K562 (cell line): ENCODE data around the gene IP6K3. TPM values are rescaled to one million over a fixed set of nuclear protein-coding genes. Genes with fewer than 3 reads are reported as not detected.

ENCODE experiments used
- ATAC-seq: fragments of 200-7000 bp; cut with Tn5 transposase; 3 replicates; pipeline ENCODE4 v1.9.1; 2020; ENCODE audit warnings: moderate library complexity
- BruUV-seq: library from RNA; stranded (reverse); fragments of 400-500 nt; replicated peaks from 2 replicates; lab custom pipeline; 2021; lab: Mats Ljungman, UMichigan
- CTCF ChIA-PET: fragments of 300-600 bp; formaldehyde crosslinking; extraction: SDS; loops from one replicate; lab custom pipeline; 2021; ENCODE audit warnings: low intra/inter-chr PET ratio; lab: Yijun Ruan, JAX
- POLR2A ChIA-PET: fragments of 300-600, 350-650 bp; sonication (Branson Sonifier 250); formaldehyde crosslinking; extraction: SDS; loops from one replicate; lab custom pipeline; 2021; ENCODE audit warnings: antibody characterized with exemption, inconsistent platforms; lab: Yijun Ruan, JAX
- DNase-seq, 4 experiments: peaks; one replicate each; pipeline versions ENCODE4 v3.0.0 to v3.0.0-alpha.2; 2011 to 2018; ENCODE audit warnings: low spot score in 3 of 4, mixed read lengths in 3 of 4; ENCODE audit errors: extremely low read depth in 1 of 4
- FAIRE-seq: peaks from 2 replicates; lab custom pipeline; 2011; peaks lifted over from hg19 to GRCh38; lab: Jason Lieb, UNC
- H2AFZ ChIP-seq: 2 replicates; pipeline ENCODE4 v1.6.0; 2011; ENCODE audit warnings: low read depth, low read length, control low read depth, inconsistent platforms
- H3K27ac ChIP-seq: fragments of 200-600 bp; 3 replicates; pipeline ENCODE4 v1.8.0; 2011; ENCODE audit warnings: low read depth, mild to moderate bottlenecking, control low read depth, inconsistent platforms, low read length, moderate library complexity, mixed read lengths; ENCODE audit errors: extremely low read depth
- H3K27me3 ChIP-seq, 2 experiments: fragments of 300-600 bp in 1 of 2; 2 replicates in 1 of 2; 3 replicates in 1 of 2; pipeline versions ENCODE4 v1.6.0 to v1.8.0; 2011; ENCODE audit warnings: inconsistent platforms in 2 of 2, low read length in 2 of 2, mild to moderate bottlenecking in 1 of 2, mixed read lengths in 1 of 2, moderate library complexity in 1 of 2; ENCODE audit not compliant: control insufficient read depth in 2 of 2, insufficient read depth in 2 of 2
- H3K36me3 ChIP-seq: fragments of 300-600 bp; 3 replicates; pipeline ENCODE4 v1.8.0; 2011; ENCODE audit warnings: mild to moderate bottlenecking, low read length, inconsistent platforms; ENCODE audit not compliant: control insufficient read depth, insufficient read depth
- H3K4me1 ChIP-seq, 2 experiments: fragments of 200-600 bp in 1 of 2; replicated peaks in 1 of 2; 2 replicates in 1 of 2; 3 replicates in 1 of 2; pipeline versions ENCODE4 v1.5.1 to v1.8.0; 2011; ENCODE audit warnings: inconsistent platforms in 2 of 2, low read length in 2 of 2, mild to moderate bottlenecking in 1 of 2, mixed read lengths in 1 of 2, moderate library complexity in 1 of 2; ENCODE audit not compliant: control insufficient read depth in 2 of 2, insufficient read depth in 2 of 2
- H3K4me2 ChIP-seq: 2 replicates; pipeline ENCODE4 v1.6.1; 2011; ENCODE audit warnings: low read length, control low read depth, inconsistent platforms, mixed read lengths; ENCODE audit not compliant: insufficient read depth
- H3K4me3 ChIP-seq: fragments of 200-600 bp; sonication (generic), shearing (Covaris generic); 2 replicates; pipeline ENCODE4 v1.5.1; 2016; ENCODE audit warnings: control low read depth, inconsistent platforms
- H3K79me2 ChIP-seq: fragments of 200-600 bp; 3 replicates; pipeline ENCODE4 v1.8.0; 2011; ENCODE audit warnings: low read length, inconsistent platforms; ENCODE audit not compliant: control insufficient read depth, insufficient read depth
- H3K9ac ChIP-seq, 2 experiments: 2 replicates each; pipeline versions ENCODE4 v1.6.0 to v1.6.1; 2011; ENCODE audit warnings: low read depth in 2 of 2, low read length in 2 of 2, control low read depth in 1 of 2, inconsistent platforms in 1 of 2, mild to moderate bottlenecking in 1 of 2, mixed read lengths in 1 of 2; ENCODE audit not compliant: insufficient read depth in 1 of 2
- H3K9me1 ChIP-seq: one replicate; pipeline ENCODE4 v1.6.0; 2011; ENCODE audit warnings: inconsistent platforms, mild to moderate bottlenecking, low read length, moderate library complexity; ENCODE audit not compliant: control insufficient read depth, insufficient read depth
- H3K9me3 ChIP-seq: replicated peaks from 2 replicates; pipeline ENCODE4 v1.5.1; 2011; ENCODE audit warnings: low read depth, low read length, inconsistent platforms; ENCODE audit not compliant: control insufficient read depth, insufficient read depth
- H4K20me1 ChIP-seq: replicated peaks from 2 replicates; pipeline ENCODE4 v1.6.1; 2011; ENCODE audit warnings: low read length, inconsistent platforms, mixed read lengths; ENCODE audit not compliant: control insufficient read depth, insufficient read depth
- BCL6 ChIP-seq: fragments of 250-450 bp; sonication (Bioruptor Pico); IDR thresholded peaks from 2 replicates; pipeline ENCODE4 v1.4.0; 2020
- DDX20 ChIP-seq: fragments of 450-650 bp; IDR thresholded peaks from 2 replicates; pipeline ENCODE4 v1.6.1; 2016; ENCODE audit warnings: missing genetic modification characterization, low read depth, mild to moderate bottlenecking, missing compliant biosample characterization, moderate library complexity
- NELFE ChIP-seq: IDR thresholded peaks from 2 replicates; pipeline ENCODE4 v1.6.1; 2011; ENCODE audit warnings: mild to moderate bottlenecking; ENCODE audit not compliant: insufficient read depth, insufficient read length
- PCBP2 ChIP-seq: fragments of 200-400 bp; formaldehyde crosslinking; IDR thresholded peaks from 2 replicates; pipeline ENCODE4 v1.6.1; 2018; ENCODE audit warnings: low read length, low read depth, mild to moderate bottlenecking, moderate library complexity; ENCODE audit not compliant: poor library complexity, severe bottlenecking
- WGBS: fragments of 100-300 bp; shearing (Covaris generic); methylation state at CpG from one replicate; pipeline ENCODE4 v1.1.6; 2016; ENCODE audit warnings: low coverage, mixed read lengths; ENCODE audit not compliant: insufficient coverage; ENCODE audit errors: missing lambda C conversion rate; 5-methylcytosine and 5-hydroxymethylcytosine counted together
- in situ Hi-C: fragments of 300-500 bp; cut with MboI; formaldehyde crosslinking; loops from 4 replicates; pipeline ENCODE4 v1.15.0; 2018; ENCODE audit warnings: inconsistent platforms, mixed read lengths
- intact Hi-C: fragments of 100-400 bp; cut with micrococcal nuclease; formaldehyde crosslinking; loops from 2 replicates; pipeline ENCODE4 v1.14.2; 2022
- polyA plus RNA-seq, 8 experiments: library from polyadenylated mRNA; depleted of rRNA in 4 of 8; stranded (reverse) in 5 of 8; unstranded in 3 of 8; fragments of >200 nt; fragmentation: Nextera tagmentation in 2 of 8; fragmentation: Illumina TruSeq in 1 of 8; extraction: Ambion mirVana in 2 of 8; extraction: Trizol in 1 of 8; gene quantifications; 2 replicates each; pipeline versions ENCODE4 v1.2.1 to v1.2.3, GENCODE V29; 2011 to 2014; ENCODE audit warnings: inconsistent platforms in 1 of 8, missing spikeins in 1 of 8
- total RNA-seq, 7 experiments: library from RNA; depleted of rRNA in 6 of 7; stranded (reverse); fragments of >200 nt in 6 of 7; fragmentation: Illumina TruSeq in 2 of 7; extraction: Trizol in 2 of 7; gene quantifications; 2 replicates each; pipeline versions ENCODE4 v1.2.1 to v1.2.3, GENCODE V29; 2011 to 2021; ENCODE audit warnings: low replicate concordance in 1 of 7
- TF ChIP-seq, protein P1 (sequence below), 3 experiments: IDR thresholded peaks in 2 of 3; conservative IDR thresholded peaks in 1 of 3; 2 replicates each; pipeline ENCODE4 v1.5.1; 2011 to 2012; ENCODE audit warnings: low read length in 3 of 3, mild to moderate bottlenecking in 3 of 3, control low read depth in 2 of 3, improper control_type of control experiment in 1 of 3, inconsistent platforms in 1 of 3, low read depth in 1 of 3, mixed read lengths in 1 of 3, moderate library complexity in 1 of 3; ENCODE audit not compliant: insufficient read depth in 2 of 3

Gene IP6K3
- total and polyA plus RNA-seq, 9 of the 15 experiments (the other 6 are each of a cell fraction or from before 2014, with no cell fraction given): not detected

DNA sequence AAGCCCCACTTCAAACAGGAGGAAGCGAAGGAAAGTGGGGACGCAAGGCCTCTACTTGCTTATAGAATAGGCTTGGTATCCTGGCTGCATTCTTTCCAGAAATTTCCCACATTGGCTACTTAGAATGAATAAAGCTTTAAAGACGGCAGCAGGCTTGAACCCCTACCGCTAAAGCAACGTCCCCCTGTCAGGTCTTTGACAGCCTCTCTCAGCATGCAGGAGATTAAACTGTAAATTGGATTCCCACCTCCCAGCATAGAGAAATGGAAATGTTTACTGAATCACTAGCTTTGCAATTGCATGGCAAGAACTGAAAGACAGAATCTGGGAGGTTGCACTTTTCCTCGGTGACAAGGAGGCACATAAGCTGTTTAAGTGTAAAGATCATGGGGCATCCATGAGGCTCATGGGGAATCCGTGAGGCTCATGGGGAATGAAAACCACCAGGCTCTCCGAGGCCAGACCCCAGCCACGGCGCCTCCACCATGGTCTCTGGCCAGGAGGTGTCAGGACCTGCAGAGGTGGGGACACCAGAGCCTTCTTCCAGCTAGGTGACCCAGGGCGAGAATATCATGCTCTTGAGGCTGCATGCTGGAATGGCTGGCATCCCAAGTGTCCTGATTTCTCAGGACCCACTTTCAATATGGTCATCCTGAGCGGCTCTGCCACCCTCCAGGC lies 31.9 kb upstream of the IP6K3 start:
- CTCF ChIA-PET: interaction anchor here (0.6 kb wide), 1 partner anchor 274 kb away, joined by 4 read pairs; no protein-coding TSS in a partner anchor
- in situ Hi-C loops: no loop called here

More for the DNA sequence above, 31.9 kb upstream of the IP6K3 start:
- no peaks in the 10 kb centered on the region for H3K27me3 ChIP-seq
- TF ChIP-seq NELFE (no peak), BCL6 (no peak), PCBP2 (no peak), DDX20 (tag) (no peak)
- TF ChIP-seq, protein P1, sequence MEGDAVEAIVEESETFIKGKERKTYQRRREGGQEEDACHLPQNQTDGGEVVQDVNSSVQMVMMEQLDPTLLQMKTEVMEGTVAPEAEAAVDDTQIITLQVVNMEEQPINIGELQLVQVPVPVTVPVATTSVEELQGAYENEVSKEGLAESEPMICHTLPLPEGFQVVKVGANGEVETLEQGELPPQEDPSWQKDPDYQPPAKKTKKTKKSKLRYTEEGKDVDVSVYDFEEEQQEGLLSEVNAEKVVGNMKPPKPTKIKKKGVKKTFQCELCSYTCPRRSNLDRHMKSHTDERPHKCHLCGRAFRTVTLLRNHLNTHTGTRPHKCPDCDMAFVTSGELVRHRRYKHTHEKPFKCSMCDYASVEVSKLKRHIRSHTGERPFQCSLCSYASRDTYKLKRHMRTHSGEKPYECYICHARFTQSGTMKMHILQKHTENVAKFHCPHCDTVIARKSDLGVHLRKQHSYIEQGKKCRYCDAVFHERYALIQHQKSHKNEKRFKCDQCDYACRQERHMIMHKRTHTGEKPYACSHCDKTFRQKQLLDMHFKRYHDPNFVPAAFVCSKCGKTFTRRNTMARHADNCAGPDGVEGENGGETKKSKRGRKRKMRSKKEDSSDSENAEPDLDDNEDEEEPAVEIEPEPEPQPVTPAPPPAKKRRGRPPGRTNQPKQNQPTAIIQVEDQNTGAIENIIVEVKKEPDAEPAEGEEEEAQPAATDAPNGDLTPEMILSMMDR (IDR thresholded peaks at IDR 0.05 in 2 of 3, conservative IDR thresholded peaks at IDR 0.05 in 1 of 3; ENCODE audit: insufficient read depth in 2 of 3, low read depth in 1 of 3, low read length in 3 of 3): no peak
- H3K9ac ChIP-seq: no peak overlapping the region
- no peak overlapping the region for H2AFZ ChIP-seq
- ATAC-seq: no peak
- intact Hi-C loops: no loop called here
- 0 out of 2 replicates have a peak, but pooled peaks cover 2% of the 10 kb centered on the region for H4K20me1 ChIP-seq
- no peak for DNase-seq
- no peak overlapping the region for H3K4me3 ChIP-seq
- FAIRE-seq: peak; percentile 32
- no peaks in the 10 kb centered on the region for H3K79me2 ChIP-seq
- no TSS peak for BruUV-seq
- H3K36me3 ChIP-seq: peaks cover 88% of the 10 kb centered on the region; the same call in 2 of the 3 replicates
- POLR2A ChIA-PET: interaction anchor here (0.8 to 7.0 kb wide), 5 partner anchors 7 to 832 kb away, joined by 3 to 36 read pairs (median 11); partner anchors contain the start of gene LEMD2
- H3K27ac ChIP-seq: no peak overlapping the region
- WGBS: 94% methylated on average over 11 of the region's 12 CpGs
- H3K4me2 ChIP-seq: no peak overlapping the region
- no peaks in the 10 kb centered on the region for H3K9me3 ChIP-seq
- H3K9me1 ChIP-seq: no peaks in the 10 kb centered on the region
- peaks cover 0 to 5% of the 10 kb centered on the region in 2 experiments; a peak in 1 of 5 replicates for H3K4me1 ChIP-seq
